ENCODE results near the gene PRF1. TPM values are rescaled to one million over a fixed set of nuclear protein-coding genes. Genes with fewer than 3 reads are reported as not detected.
A peak's percentile ranks its signal among the peaks of the same experiment; 100 is the strongest.

PRF1 gene
- total RNA-seq, 1 donor from 2014 or later: 29.5 TPM

DNA sequence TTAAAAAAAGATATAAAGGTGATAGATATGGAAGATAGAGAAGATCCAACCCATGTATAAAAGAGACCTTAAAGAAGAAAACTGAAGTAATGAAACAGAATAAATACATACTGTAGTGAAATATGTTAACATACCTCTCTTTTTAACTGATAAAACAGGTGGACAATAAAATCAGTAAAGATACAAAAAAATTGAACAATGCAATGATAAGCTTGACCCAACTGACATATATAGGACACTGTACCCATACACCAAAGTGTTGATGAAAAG is 17.4 kb upstream of the PRF1 start:
- intact Hi-C loops (cut with DNase I): no loop called here
- Histone ChIP-seq H3K4me3 (no peak overlapping the region), H3K27me3 (ENCODE audit: low read depth) (no peaks in the 10 kb centered on the region), H3K4me1 (no peaks in the 10 kb centered on the region), H3K27ac (no peak overlapping the region), H3K36me3 (no peaks in the 10 kb centered on the region), H3K9me3 (peaks cover 8% of the 10 kb centered on the region)
- DNase-seq: no peak
- TF ChIP-seq CTCF (IDR thresholded peaks at IDR 0.05): no peak
- ATAC-seq: no peak

DNA sequence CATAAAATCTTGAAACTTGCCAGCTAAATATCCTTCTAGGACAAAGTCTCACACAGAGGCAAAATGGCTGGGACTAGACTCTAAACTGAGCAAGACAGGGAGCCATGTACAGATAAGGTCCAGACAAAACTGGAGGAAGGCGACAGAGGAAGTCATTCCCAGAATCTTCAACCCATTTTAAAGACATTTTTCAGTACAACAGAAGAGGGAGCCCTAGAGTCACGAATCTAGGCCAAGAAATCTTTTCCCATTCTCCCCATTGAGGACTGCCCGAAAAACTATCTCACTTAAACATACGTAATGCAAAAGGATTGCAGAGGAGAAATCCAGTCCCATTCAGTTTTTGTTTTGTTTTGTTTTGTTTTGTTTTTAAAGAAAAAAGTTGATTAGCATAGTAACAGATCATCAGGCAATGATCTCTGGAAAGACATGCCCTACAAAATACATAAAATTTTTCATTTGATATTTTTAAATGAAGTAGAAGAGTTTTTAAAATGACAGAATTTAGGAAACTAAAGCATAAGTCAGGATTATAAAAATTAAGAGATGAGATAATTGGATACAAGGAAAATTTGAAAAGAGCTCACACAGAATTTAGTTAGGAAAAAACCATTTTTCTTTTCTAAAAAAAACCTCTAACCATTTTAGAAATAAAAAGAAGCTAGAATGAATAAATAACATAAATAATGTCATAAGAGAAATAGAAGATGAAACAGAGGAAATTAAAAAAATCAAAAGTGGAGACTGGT is 16.9 kb upstream of the PRF1 start:
- TF ChIP-seq CTCF (IDR thresholded peaks at IDR 0.05): peak; percentile 22
- intact Hi-C loops (cut with DNase I): no loop called here
- H3K27me3 ChIP-seq (ENCODE audit: low read depth): no peaks in the 10 kb centered on the region
- ATAC-seq (no peak), DNase-seq (no peak)
- peaks cover 8% of the 10 kb centered on the region for H3K9me3 ChIP-seq
- H3K4me1 ChIP-seq: no peaks in the 10 kb centered on the region
- H3K36me3 ChIP-seq: no peaks in the 10 kb centered on the region
- H3K4me3 ChIP-seq: no peak overlapping the region
- no peak overlapping the region for H3K27ac ChIP-seq

DNA sequence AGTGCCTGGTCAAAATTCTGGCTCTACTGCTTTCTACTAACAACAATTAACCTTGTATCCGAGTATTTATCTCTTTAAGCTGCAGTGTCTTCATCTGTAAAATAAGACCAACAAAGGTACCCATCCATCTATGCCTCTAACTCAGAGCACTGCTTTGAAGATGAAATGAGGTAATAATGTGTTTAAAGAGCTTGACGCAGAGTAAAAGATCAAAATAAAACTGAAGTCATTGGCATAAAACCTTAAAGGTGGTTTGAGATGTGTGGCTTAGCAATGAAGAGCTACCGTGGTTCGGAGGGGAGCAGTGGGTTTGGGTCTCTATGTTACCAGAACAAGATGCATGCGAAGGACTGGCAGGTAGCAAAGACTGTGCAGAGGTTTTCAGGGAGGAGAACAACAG is 16.1 kb upstream of the PRF1 start:
- Histone ChIP-seq H3K9me3 (peaks cover 8% of the 10 kb centered on the region), H3K27ac (no peak overlapping the region), H3K4me1 (no peaks in the 10 kb centered on the region), H3K4me3 (no peak overlapping the region), H3K36me3 (no peaks in the 10 kb centered on the region), H3K27me3 (ENCODE audit: low read depth) (no peaks in the 10 kb centered on the region)
- TF ChIP-seq CTCF (IDR thresholded peaks at IDR 0.05): no peak
- ATAC-seq (no peak), DNase-seq (no peak)
- intact Hi-C loops (cut with DNase I): no loop called here

- Histone ChIP-seq H3K27me3 (ENCODE audit: low read depth) (no peaks in the 10 kb centered on the region), H3K9me3 (peaks cover 8% of the 10 kb centered on the region), H3K4me3 (no peak overlapping the region), H3K27ac (no peak overlapping the region), H3K36me3 (no peaks in the 10 kb centered on the region), H3K4me1 (no peaks in the 10 kb centered on the region)
- no peak for TF ChIP-seq CTCF (IDR thresholded peaks at IDR 0.05)
- intact Hi-C loops (cut with DNase I): no loop called here
- no peak for ATAC-seq
- no peak for DNase-seq
Observed at GRCh38 chr10:70617798-70618568, 15.4 kb upstream of the PRF1 start.

GRCh38 chr10:70616761-70617160 is 14.2 kb upstream of the PRF1 start:
- TF ChIP-seq CTCF (IDR thresholded peaks at IDR 0.05): no peak
- H3K4me3 ChIP-seq: no peak overlapping the region
- no peak overlapping the region for H3K27ac ChIP-seq
- no peaks in the 10 kb centered on the region for H3K4me1 ChIP-seq
- intact Hi-C loops (cut with DNase I): no loop called here
- H3K36me3 ChIP-seq: no peaks in the 10 kb centered on the region
- ATAC-seq (no peak), DNase-seq (no peak)
- H3K27me3 ChIP-seq (ENCODE audit: low read depth): no peaks in the 10 kb centered on the region
- peaks cover 8% of the 10 kb centered on the region for H3K9me3 ChIP-seq

All from lower lobe of right lung (tissue), 2 donors.